Dermis microvascular lymphatic vessel endothelial cell (primary cell): ENCODE results near the gene HAVCR2. TPM values are rescaled to one million over a fixed set of nuclear protein-coding genes. Genes with fewer than 3 reads are reported as not detected.
"Not testable (repeated sequence)": the region's sequence is repeated elsewhere in the genome, so short reads cannot be mapped to it uniquely, and the experiment has no call there.

Experiments used
- DNase-seq, 2 donors: peaks; one replicate each; pipeline versions ENCODE4 v3.0.0 to v3.0.0-alpha.2; 2010; ENCODE audit warnings: low read depth in 2 of 2
- total RNA-seq: library from RNA; depleted of rRNA; stranded (reverse); fragments of >200 nt; gene quantifications from 2 replicates; pipeline ENCODE4 v1.2.1, GENCODE V29; 2014

Gene HAVCR2
- total RNA-seq, 1 donor from 2014 or later: 0.64 TPM

GRCh38 chr5:157088342-157088990, 20.4 kb downstream of the HAVCR2 start:
- no peak for DNase-seq

- no peak for DNase-seq
These were observed 22.0 kb downstream of the HAVCR2 start for GRCh38 chr5:157086751-157087359.

- DNase-seq: no peak
These were observed 22.9 kb downstream of the HAVCR2 start for GRCh38 chr5:157085930-157086329.

GRCh38 chr5:157080286-157080685, 28.6 kb downstream of the HAVCR2 start:
- no peak for DNase-seq

- no peak for DNase-seq
These were observed 32.3 kb downstream of the HAVCR2 start for GRCh38 chr5:157076558-157076957.

GRCh38 chr5:157072508-157072907, 36.3 kb downstream of the HAVCR2 start:
- no peak for DNase-seq

- no peak for DNase-seq
These were observed 38.9 kb downstream of the HAVCR2 start for GRCh38 chr5:157069949-157070348.

- DNase-seq: no peak
These were observed 40.1 kb downstream of the HAVCR2 start for GRCh38 chr5:157068785-157069184.

- DNase-seq: no peak
These were observed 40.5 kb downstream of the HAVCR2 start for GRCh38 chr5:157068339-157068738.

- no peak for DNase-seq
These were observed 41.8 kb downstream of the HAVCR2 start for GRCh38 chr5:157067005-157067404.

GRCh38 chr5:157066080-157066479, 42.8 kb downstream of the HAVCR2 start:
- DNase-seq: no peak

- DNase-seq: no peak
These were observed 44.9 kb downstream of the HAVCR2 start for GRCh38 chr5:157063776-157064430.

GRCh38 chr5:157059891-157060290, 49.0 kb downstream of the HAVCR2 start:
- DNase-seq: no peak

GRCh38 chr5:157059093-157059539, 49.7 kb downstream of the HAVCR2 start, which contains the start of gene HAVCR1:
Gene HAVCR1, minus strand, starts transcription at chr5:157059116. Its CDS starts 1,173 bp downstream, at chr5:157057943.
- no peak for DNase-seq

GRCh38 chr5:157057459-157058370, 51.1 kb downstream of the HAVCR2 start:
- no peak for DNase-seq

GRCh38 chr5:157056848-157057247, 52.0 kb downstream of the HAVCR2 start:
- DNase-seq: not testable (repeated sequence)

GRCh38 chr5:157051604-157052245, 57.1 kb downstream of the HAVCR2 start:
- DNase-seq: no peak

GRCh38 chr5:157050050-157050449, 58.8 kb downstream of the HAVCR2 start:
- DNase-seq: no peak

GRCh38 chr5:157049605-157050004, 59.2 kb downstream of the HAVCR2 start:
- no peak for DNase-seq

GRCh38 chr5:157047898-157048297, 60.9 kb downstream of the HAVCR2 start:
- no peak for DNase-seq

GRCh38 chr5:157047016-157047415, 61.8 kb downstream of the HAVCR2 start:
- DNase-seq: not testable (repeated sequence)
